ENCODE results near the gene CEND1.

The CEND1 gene

DNA sequence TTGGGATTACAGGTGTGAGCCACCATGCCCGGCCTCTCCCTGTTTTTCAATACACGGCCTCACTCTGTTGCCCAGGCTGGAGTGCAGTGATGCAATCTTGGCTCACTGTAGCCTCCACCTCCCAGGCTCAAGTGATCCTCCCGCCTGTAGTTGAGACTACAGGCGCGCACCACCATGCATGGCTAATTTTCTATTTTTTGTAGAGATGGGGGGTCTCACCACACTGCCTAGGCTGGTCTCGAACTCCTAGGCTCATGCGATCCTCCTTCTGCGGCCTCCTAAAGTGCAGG lies 24.1 kb downstream of the CEND1 start:
- Mint-ChIP-seq H3K36me3 (ENCODE audit: low read depth) (peaks cover 40% of the 10 kb centered on the region), H3K27ac (no peak overlapping the region), H3K9me3 (no peaks in the 10 kb centered on the region), H3K4me1 (no peaks in the 10 kb centered on the region), H3K27me3 (ENCODE audit: low read depth, poor library complexity) (peaks cover 6% of the 10 kb centered on the region), H3K4me3 (no peak overlapping the region)
- no peak for DNase-seq
- TF ChIP-seq, protein P1, sequence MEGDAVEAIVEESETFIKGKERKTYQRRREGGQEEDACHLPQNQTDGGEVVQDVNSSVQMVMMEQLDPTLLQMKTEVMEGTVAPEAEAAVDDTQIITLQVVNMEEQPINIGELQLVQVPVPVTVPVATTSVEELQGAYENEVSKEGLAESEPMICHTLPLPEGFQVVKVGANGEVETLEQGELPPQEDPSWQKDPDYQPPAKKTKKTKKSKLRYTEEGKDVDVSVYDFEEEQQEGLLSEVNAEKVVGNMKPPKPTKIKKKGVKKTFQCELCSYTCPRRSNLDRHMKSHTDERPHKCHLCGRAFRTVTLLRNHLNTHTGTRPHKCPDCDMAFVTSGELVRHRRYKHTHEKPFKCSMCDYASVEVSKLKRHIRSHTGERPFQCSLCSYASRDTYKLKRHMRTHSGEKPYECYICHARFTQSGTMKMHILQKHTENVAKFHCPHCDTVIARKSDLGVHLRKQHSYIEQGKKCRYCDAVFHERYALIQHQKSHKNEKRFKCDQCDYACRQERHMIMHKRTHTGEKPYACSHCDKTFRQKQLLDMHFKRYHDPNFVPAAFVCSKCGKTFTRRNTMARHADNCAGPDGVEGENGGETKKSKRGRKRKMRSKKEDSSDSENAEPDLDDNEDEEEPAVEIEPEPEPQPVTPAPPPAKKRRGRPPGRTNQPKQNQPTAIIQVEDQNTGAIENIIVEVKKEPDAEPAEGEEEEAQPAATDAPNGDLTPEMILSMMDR (IDR thresholded peaks at IDR 0.05) = no peak

DNA sequence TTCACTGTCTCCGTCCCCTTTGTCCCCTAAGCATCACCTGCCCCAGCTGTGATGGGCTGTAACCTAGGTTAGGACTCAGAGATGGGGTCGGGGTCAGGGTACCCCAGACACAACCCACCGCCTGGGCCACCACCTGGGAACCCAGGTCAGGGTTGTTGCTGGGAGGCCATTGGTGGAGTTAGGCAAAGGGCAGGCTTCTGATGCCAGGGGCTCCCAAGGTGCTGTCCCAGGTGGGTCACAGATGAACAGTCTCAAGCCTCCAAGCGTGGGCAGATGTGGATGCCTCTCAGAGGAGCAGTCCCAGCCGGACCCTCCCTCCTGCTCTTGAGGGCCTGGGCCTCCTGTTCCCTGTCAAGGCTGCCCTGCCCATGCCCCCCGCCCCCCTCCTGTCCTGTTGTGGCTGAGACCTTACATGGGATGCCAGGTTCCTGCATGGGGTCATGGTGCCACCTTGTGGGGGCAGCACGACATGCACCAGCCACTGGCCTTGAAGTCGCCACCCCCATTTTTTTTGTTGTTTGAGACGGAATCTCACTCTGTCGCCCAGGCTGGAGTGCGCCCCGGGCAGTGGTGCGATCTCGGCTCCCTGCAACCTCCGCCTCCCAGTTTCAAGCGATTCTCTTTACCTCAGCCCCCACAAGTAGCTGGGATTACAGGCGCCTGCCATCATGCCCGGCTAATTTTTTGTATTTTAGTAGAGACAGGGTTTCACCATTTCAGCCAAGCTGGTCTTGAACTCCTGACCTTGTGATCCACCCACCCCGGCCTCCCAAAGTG lies 24.7 kb downstream of the CEND1 start:
- peak; percentile 65 for DNase-seq
- Mint-ChIP-seq H3K36me3 (ENCODE audit: low read depth) (peaks cover 41% of the 10 kb centered on the region), H3K27ac (no peak overlapping the region), H3K9me3 (no peaks in the 10 kb centered on the region), H3K27me3 (ENCODE audit: low read depth, poor library complexity) (peaks cover 6% of the 10 kb centered on the region), H3K4me3 (no peak overlapping the region), H3K4me1 (no peaks in the 10 kb centered on the region)
- TF ChIP-seq, protein P1 (IDR thresholded peaks at IDR 0.05) = peak; percentile 47

DNA sequence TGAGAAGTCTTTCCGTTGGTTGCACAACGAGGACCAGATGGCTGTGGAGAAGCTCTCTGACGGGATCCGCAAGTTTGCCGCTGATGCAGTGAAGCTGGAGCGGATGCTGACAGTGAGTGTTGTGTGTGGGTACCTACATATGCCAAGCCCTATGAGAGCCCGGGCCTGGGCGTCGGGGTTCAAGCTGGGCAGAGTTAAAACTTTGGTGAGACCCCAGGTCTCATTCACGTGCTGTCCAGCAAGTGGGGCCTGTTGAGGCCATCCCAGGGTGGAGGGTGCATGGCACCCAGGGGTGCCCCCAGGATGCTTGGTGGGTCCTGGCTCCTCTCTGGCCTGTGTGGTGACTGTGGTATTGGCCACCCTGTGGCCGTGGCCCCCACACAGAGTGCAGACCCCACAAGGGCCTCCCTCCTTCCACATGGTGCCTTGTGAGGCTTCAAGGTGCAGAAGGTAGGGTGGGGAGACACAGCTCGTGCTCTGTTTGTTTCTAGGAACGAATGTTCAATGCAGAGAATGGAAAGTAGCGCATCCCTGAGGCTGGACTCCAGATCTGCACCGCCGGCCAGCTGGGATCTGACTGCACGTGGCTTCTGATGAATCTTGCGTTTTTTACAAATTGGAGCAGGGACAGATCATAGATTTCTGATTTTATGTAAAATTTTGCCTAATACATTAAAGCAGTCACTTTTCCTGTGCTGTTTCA lies 25.4 kb downstream of the CEND1 start:
- DNase-seq = no peak
- Mint-ChIP-seq H3K36me3 (ENCODE audit: low read depth) (peaks cover 39% of the 10 kb centered on the region), H3K4me3 (no peak overlapping the region), H3K27ac (no peak overlapping the region), H3K27me3 (ENCODE audit: low read depth, poor library complexity) (peaks cover 6% of the 10 kb centered on the region), H3K4me1 (no peaks in the 10 kb centered on the region), H3K9me3 (no peaks in the 10 kb centered on the region)
- TF ChIP-seq, protein P1 (IDR thresholded peaks at IDR 0.05) = no peak

DNA sequence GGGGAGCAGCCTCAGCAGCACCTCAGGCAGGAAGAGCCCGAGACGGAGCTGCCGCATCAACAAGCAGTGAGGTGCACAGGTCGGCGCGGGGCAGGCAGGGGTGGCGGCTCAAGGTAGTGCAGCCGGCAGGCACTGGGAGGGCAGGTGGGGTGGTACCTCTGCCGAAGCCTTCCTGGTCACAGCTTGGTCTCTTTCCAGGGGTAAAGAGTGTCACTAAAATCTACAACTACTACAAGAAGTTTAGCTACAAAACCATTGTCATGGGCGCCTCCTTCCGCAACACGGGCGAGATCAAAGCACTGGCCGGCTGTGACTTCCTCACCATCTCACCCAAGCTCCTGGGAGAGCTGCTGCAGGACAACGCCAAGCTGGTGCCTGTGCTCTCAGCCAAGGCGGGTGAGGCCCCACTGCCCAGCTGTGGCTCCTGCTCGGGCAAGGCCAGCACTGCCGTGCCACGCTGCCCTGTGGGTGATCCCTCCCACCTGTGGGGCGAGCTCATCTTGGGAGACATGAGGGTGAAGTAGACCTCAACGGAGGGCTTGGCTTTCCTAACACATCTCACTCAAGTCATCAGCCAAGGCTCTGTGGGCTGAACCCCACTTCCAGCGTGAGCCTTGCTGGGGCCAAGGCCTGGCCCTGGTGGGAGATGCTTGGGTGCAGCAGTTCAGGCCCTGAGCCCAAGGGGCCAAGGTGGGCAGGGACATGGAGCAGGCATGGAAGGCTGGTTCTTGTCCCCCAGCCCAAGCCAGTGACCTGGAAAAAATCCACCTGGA lies 26.2 kb downstream of the CEND1 start:
- H3K4me1 Mint-ChIP-seq = no peaks in the 10 kb centered on the region
- H3K4me3 Mint-ChIP-seq = no peak overlapping the region
- peaks cover 6% of the 10 kb centered on the region for H3K27me3 Mint-ChIP-seq (ENCODE audit: low read depth, poor library complexity)
- no peak for DNase-seq
- peaks cover 36% of the 10 kb centered on the region for H3K36me3 Mint-ChIP-seq (ENCODE audit: low read depth)
- TF ChIP-seq, protein P1 (IDR thresholded peaks at IDR 0.05) = no peak
- no peaks in the 10 kb centered on the region for H3K9me3 Mint-ChIP-seq
- no peak overlapping the region for H3K27ac Mint-ChIP-seq

DNA sequence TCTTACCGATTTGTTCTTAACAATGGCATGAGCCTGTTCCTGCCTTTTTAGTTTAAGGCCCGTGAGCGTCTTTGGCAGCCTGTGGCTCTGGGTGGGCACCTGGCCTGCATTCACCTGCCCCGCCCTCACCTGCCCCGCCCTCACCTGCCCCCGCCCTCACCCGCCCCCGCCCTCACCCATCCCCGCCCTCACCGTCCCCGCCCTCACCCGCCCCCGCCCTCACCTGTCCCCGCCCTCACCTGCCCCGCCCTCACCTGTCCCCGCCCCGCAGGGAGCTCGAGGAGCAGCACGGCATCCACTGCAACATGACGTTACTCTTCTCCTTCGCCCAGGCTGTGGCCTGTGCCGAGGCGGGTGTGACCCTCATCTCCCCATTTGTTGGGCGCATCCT lies 26.8 kb downstream of the CEND1 start:
- TF ChIP-seq, protein P1 (IDR thresholded peaks at IDR 0.05) = no peak
- Mint-ChIP-seq H3K27ac (no peak overlapping the region), H3K9me3 (no peaks in the 10 kb centered on the region), H3K36me3 (ENCODE audit: low read depth) (peaks cover 43% of the 10 kb centered on the region), H3K4me1 (no peaks in the 10 kb centered on the region), H3K4me3 (no peak overlapping the region), H3K27me3 (ENCODE audit: low read depth, poor library complexity) (peaks cover 6% of the 10 kb centered on the region)
- DNase-seq = no peak

Data from nephron progenitor cell (in vitro differentiated cells).